ENCODE data around the gene SKIDA1. TPM values are rescaled to one million over a fixed set of nuclear protein-coding genes. Genes with fewer than 3 reads are reported as not detected.
"Not testable (repeated sequence)": the region's sequence is repeated elsewhere in the genome, so short reads cannot be mapped to it uniquely, and the experiment has no call there.

The SKIDA1 gene
- total and polyA plus RNA-seq, 3 donors from 2014 or later = 4.7 to 6.9 (median 6.6) TPM

GRCh38 chr10:21556527-21556926 is 31.0 kb upstream of the SKIDA1 start:
- Histone ChIP-seq H3K9me3 (no peaks in the 10 kb centered on the region), H3K4me3 (no peak overlapping the region), H3K4me1 (peaks cover 8% of the 10 kb centered on the region), H3K27ac (no peak overlapping the region), H3K36me3 (ENCODE audit: low read depth, missing control alignments) (no peaks in the 10 kb centered on the region), H3K27me3 (no peaks in the 10 kb centered on the region)
- WGBS, 2 donors = 82 to 84% methylated on average over 8 of the region's 8 CpGs
- DNase-seq = no peak
- TF ChIP-seq CTCF (IDR thresholded peaks at IDR 0.05) (no peak), POLR2A (IDR thresholded peaks at IDR 0.05) (no peak)
- intact Hi-C loops (cut with DNase I; ENCODE audit: low total_unique reads) = no loop called here

- no peak for DNase-seq
- WGBS, 2 donors = 94 to 95% methylated on average over 8 of the region's 8 CpGs
Observed at GRCh38 chr10:21552638-21553037, 27.2 kb upstream of the SKIDA1 start.

DNA sequence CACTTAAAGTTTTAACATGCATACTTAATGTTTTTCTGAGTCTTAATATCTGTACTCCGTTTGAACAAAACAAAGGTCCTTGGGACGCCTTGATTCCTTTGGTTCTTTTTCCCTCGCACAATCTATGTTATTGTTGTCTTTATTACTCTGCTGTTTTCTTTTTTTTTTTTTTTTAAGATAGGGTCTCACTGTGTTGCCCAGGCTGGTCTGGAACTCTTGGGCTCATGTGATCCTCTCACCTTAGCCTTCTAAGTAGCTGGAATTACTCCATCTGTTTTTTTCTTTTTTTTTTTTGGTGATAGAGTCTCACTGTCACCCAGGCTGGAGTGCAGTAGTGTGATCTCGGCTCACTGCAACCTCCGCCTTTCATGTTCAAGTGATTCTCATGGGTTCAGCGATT is 21.8 kb upstream of the SKIDA1 start:
- Histone ChIP-seq H3K27me3 (no peaks in the 10 kb centered on the region), H3K9me3 (no peaks in the 10 kb centered on the region), H3K4me3 (no peak overlapping the region), H3K4me1 (no peaks in the 10 kb centered on the region), H3K27ac (no peak overlapping the region), H3K36me3 (ENCODE audit: low read depth, missing control alignments) (no peaks in the 10 kb centered on the region)
- 90 to 98% methylated on average over 6 of the region's 6 CpGs for WGBS, 2 donors
- no peak for TF ChIP-seq CTCF (IDR thresholded peaks at IDR 0.05)
- no peak for TF ChIP-seq POLR2A (IDR thresholded peaks at IDR 0.05)
- no peak for DNase-seq
- intact Hi-C loops (cut with DNase I; ENCODE audit: low total_unique reads) = no loop called here

More at GRCh38 chr10:21552638-21553037, 27.2 kb upstream of the SKIDA1 start:
- no peak overlapping the region for H3K27ac ChIP-seq
- no peak overlapping the region for H3K4me3 ChIP-seq
- no peaks in the 10 kb centered on the region for H3K27me3 ChIP-seq
- no peak for TF ChIP-seq POLR2A (IDR thresholded peaks at IDR 0.05)
- no peak for TF ChIP-seq CTCF (IDR thresholded peaks at IDR 0.05)
- H3K9me3 ChIP-seq = no peaks in the 10 kb centered on the region
- intact Hi-C loops (cut with DNase I; ENCODE audit: low total_unique reads) = no loop called here
- no peaks in the 10 kb centered on the region for H3K36me3 ChIP-seq (ENCODE audit: low read depth, missing control alignments)
- peaks cover 8% of the 10 kb centered on the region for H3K4me1 ChIP-seq

DNA sequence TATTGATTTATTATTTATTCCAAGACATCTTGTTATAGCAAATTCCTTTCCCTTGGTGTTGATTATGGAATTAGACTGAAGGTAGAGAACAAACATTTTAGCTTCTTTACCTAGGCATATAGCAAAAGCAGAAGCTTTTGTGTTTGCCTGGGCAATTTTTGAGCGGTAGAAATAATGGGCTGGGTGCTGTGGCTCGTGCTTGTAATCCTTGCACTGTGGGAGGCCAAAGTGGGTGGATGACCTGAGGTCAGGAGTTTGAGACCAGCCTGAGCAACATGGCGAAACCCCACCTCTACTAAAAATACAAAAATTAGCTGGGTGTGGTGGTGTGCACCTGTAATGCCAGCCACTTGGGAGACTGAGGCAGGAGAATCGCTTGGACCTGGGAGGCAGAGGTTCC is 15.2 kb upstream of the SKIDA1 start:
- H3K4me3 ChIP-seq; H3K36me3 ChIP-seq (ENCODE audit: low read depth, missing control alignments); intact Hi-C loops (cut with DNase I; ENCODE audit: low total_unique reads); DNase-seq; H3K9me3 ChIP-seq; H3K4me1 ChIP-seq; H3K27me3 ChIP-seq; H3K27ac ChIP-seq: not testable (repeated sequence)
- 93 to 96% methylated on average over 4 of the region's 4 CpGs for WGBS, 2 donors

DNA sequence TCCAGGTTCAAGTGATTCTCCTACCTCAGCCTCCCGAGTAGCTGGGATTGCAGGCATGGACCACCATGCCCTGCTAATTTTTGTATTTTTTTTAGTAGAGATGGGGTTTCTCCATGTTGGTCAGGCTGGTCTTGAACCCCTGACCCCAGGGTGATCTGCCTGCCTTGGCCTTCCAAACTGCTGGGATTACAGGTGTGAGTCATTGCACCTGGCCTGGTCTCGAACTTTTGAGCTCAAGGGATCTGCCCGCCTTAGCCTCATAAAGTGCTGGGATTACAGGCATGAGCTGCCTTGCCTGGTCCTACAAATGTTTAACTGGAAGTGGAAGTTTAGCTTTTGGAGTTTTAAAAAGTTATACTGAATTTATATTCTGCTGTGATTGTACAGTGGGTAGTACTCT is 11.4 kb upstream of the SKIDA1 start:
- no peaks in the 10 kb centered on the region for H3K36me3 ChIP-seq (ENCODE audit: low read depth, missing control alignments)
- DNase-seq = no peak

GRCh38 chr10:21535976-21536375 is 10.5 kb upstream of the SKIDA1 start:
- H3K27me3 ChIP-seq; H3K4me3 ChIP-seq; H3K9me3 ChIP-seq; DNase-seq; H3K36me3 ChIP-seq (ENCODE audit: low read depth, missing control alignments): not testable (repeated sequence)
- peak overlapping the region in 1 of 2 donors; percentile 100 for H3K27ac ChIP-seq
- WGBS, 2 donors = 57 to 60% methylated on average over 9 of the region's 9 CpGs
- intact Hi-C loops (cut with DNase I; ENCODE audit: low total_unique reads) = loop anchor here (2.0 to 10.0 kb wide), 2 partner anchors 41 to 719 kb away; no protein-coding TSS in a partner anchor
- peaks cover 12% of the 10 kb centered on the region for H3K4me1 ChIP-seq

More for the DNA sequence above, 11.4 kb upstream of the SKIDA1 start:
- Histone ChIP-seq H3K27ac (no peak overlapping the region), H3K9me3 (no peaks in the 10 kb centered on the region), H3K27me3 (no peaks in the 10 kb centered on the region), H3K4me1 (peaks cover 12% of the 10 kb centered on the region), H3K4me3 (no peak overlapping the region)
- intact Hi-C loops (cut with DNase I; ENCODE audit: low total_unique reads) = loop anchor here (10.0 kb wide), 1 partner anchor 718 kb away; no protein-coding TSS in a partner anchor
- 86% methylated on average over 3 of the region's 3 CpGs for WGBS, 2 donors
- no peak for TF ChIP-seq CTCF (IDR thresholded peaks at IDR 0.05)
